Mesenchymal stem cell (in vitro differentiated cells and primary cell): ENCODE results near the gene MALRD1.
A peak's percentile ranks its signal among the peaks of the same experiment; 100 is the strongest.

ENCODE experiments used
- DNase-seq: peaks from one replicate; pipeline ENCODE4 v3.0.0-alpha.2; 2013
- H2AFZ ChIP-seq: one replicate; pipeline ENCODE4 v1.6.1; 2013; ENCODE audit warnings: low read depth, mild to moderate bottlenecking, control low read depth, inconsistent platforms, low read length, moderate library complexity
- H2AK5ac ChIP-seq: 2 replicates; pipeline ENCODE4 v1.6.1; 2013; ENCODE audit warnings: low read length, moderate library complexity, mild to moderate bottlenecking, inconsistent platforms; ENCODE audit not compliant: severe bottlenecking
- H2BK120ac ChIP-seq: one replicate; pipeline ENCODE4 v1.6.1; 2013; ENCODE audit warnings: low read depth, mild to moderate bottlenecking, inconsistent platforms, low read length, moderate library complexity
- H2BK12ac ChIP-seq, 2 experiments: one replicate each; pipeline ENCODE4 v1.6.1; 2013; ENCODE audit warnings: inconsistent platforms in 2 of 2, low read length in 2 of 2, mild to moderate bottlenecking in 2 of 2, moderate library complexity in 2 of 2, control low read depth in 1 of 2
- H2BK15ac ChIP-seq: one replicate; pipeline ENCODE4 v1.6.1; 2013; ENCODE audit warnings: mild to moderate bottlenecking, low read depth, inconsistent platforms; ENCODE audit not compliant: poor library complexity, severe bottlenecking
- H2BK5ac ChIP-seq: 2 replicates; pipeline ENCODE4 v1.6.1; 2013; ENCODE audit warnings: low read depth, mild to moderate bottlenecking, low read length, control low read depth, inconsistent platforms; ENCODE audit not compliant: poor library complexity, severe bottlenecking
- H3K14ac ChIP-seq, 2 experiments: one replicate each; pipeline ENCODE4 v1.6.1; 2013; ENCODE audit warnings: inconsistent platforms in 2 of 2, low read length in 2 of 2, control low read depth in 1 of 2, mild to moderate bottlenecking in 1 of 2, moderate library complexity in 1 of 2
- H3K18ac ChIP-seq, 2 experiments: one replicate each; pipeline ENCODE4 v1.6.1; 2013; ENCODE audit warnings: inconsistent platforms in 2 of 2, low read length in 2 of 2, control low read depth in 1 of 2, low read depth in 1 of 2, mild to moderate bottlenecking in 1 of 2
- H3K23ac ChIP-seq, 2 experiments: one replicate each; pipeline ENCODE4 v1.6.1; 2013; ENCODE audit warnings: inconsistent platforms in 2 of 2, low read length in 2 of 2, mild to moderate bottlenecking in 2 of 2, moderate library complexity in 2 of 2, control low read depth in 1 of 2
- H3K27ac ChIP-seq: 2 replicates; pipeline ENCODE4 v1.5.1; 2013; ENCODE audit warnings: mild to moderate bottlenecking, moderate library complexity, low read length, control low read depth, inconsistent platforms; ENCODE audit not compliant: poor library complexity, severe bottlenecking
- H3K27me3 ChIP-seq, 2 experiments: 2 replicates each; pipeline versions ENCODE4 v1.6.1 to v1.7.0; 2013; ENCODE audit warnings: low read length in 2 of 2, mild to moderate bottlenecking in 2 of 2, moderate library complexity in 2 of 2, control low read depth in 1 of 2, inconsistent platforms in 1 of 2; ENCODE audit not compliant: control insufficient read depth in 1 of 2, insufficient read depth in 1 of 2
- H3K36me3 ChIP-seq, 2 experiments: 2 replicates each; pipeline versions ENCODE4 v1.6.1 to v1.7.0; 2013; ENCODE audit warnings: low read length in 2 of 2, control low read depth in 1 of 2, inconsistent platforms in 1 of 2, low read depth in 1 of 2, mild to moderate bottlenecking in 1 of 2; ENCODE audit not compliant: insufficient read depth in 2 of 2, control insufficient read depth in 1 of 2
- H3K4ac ChIP-seq, 2 experiments: one replicate each; pipeline ENCODE4 v1.6.1; 2013; ENCODE audit warnings: inconsistent platforms in 2 of 2, low read length in 2 of 2, mild to moderate bottlenecking in 2 of 2, moderate library complexity in 2 of 2, control low read depth in 1 of 2, low read depth in 1 of 2
- H3K4me1 ChIP-seq: 2 replicates; pipeline ENCODE4 v1.6.1; 2013; ENCODE audit warnings: low read depth, low read length, control low read depth; ENCODE audit not compliant: control insufficient read depth, insufficient read depth
- H3K4me2 ChIP-seq: 2 replicates; pipeline ENCODE4 v1.6.1; 2013; ENCODE audit warnings: low read length, mild to moderate bottlenecking, inconsistent platforms; ENCODE audit not compliant: poor library complexity, severe bottlenecking
- H3K4me3 ChIP-seq, 2 experiments: 2 replicates each; pipeline versions ENCODE4 v1.5.1 to v1.7.0; 2013; ENCODE audit warnings: low read length in 2 of 2, mild to moderate bottlenecking in 2 of 2, control low read depth in 1 of 2, low read depth in 1 of 2; ENCODE audit not compliant: insufficient read depth in 1 of 2
- H3K79me1 ChIP-seq: replicated peaks from 2 replicates; pipeline ENCODE4 v1.6.1; 2013; ENCODE audit warnings: mild to moderate bottlenecking, control low read depth, low read length, inconsistent platforms; ENCODE audit not compliant: poor library complexity, severe bottlenecking
- H3K9ac ChIP-seq: 2 replicates; pipeline ENCODE4 v1.7.0; 2013; ENCODE audit warnings: mild to moderate bottlenecking, low read length, moderate library complexity
- H3K9me3 ChIP-seq: 2 replicates; pipeline ENCODE4 v1.7.0; 2013; ENCODE audit warnings: mild to moderate bottlenecking, low read length; ENCODE audit not compliant: control insufficient read depth
- H4K8ac ChIP-seq: one replicate; pipeline ENCODE4 v1.6.1; 2013; ENCODE audit warnings: inconsistent platforms, mild to moderate bottlenecking, low read length, moderate library complexity
- H4K91ac ChIP-seq: one replicate; pipeline ENCODE4 v1.6.1; 2013; ENCODE audit warnings: mild to moderate bottlenecking, low read length, inconsistent platforms
- WGBS: methylation state at CpG from one replicate; pipeline ENCODE4 v1.1.7; 2013; ENCODE audit warnings: mixed read lengths; 5-methylcytosine and 5-hydroxymethylcytosine counted together

MALRD1 gene

DNA sequence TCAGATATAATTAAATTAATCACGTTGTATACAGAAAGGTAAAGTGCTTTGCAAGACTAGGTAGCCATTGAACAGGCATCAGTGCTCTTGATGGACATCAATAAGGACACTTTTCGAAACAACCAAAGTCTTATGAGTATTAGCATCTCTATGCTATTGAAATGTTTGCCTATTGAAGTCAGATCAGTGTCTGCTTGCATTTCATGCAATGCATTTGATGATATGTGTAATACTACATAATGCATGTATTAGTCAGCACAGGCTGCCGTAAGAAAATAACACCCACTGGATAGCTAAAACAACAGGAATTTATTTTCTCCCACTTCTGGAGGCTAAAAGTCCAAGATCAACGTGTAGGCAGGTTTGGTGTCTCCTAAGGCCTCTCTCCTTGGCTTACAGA, 558.4 kb downstream of the MALRD1 start:
- H2BK15ac ChIP-seq: no peak overlapping the region
- H3K27ac ChIP-seq: no peak overlapping the region
- no peak overlapping the region for H4K8ac ChIP-seq
- no peak overlapping the region for H4K91ac ChIP-seq
- no peak overlapping the region for H3K4me3 ChIP-seq
- H2AK5ac ChIP-seq: no peak overlapping the region
- H3K4me1 ChIP-seq: no peaks in the 10 kb centered on the region
- no peak for DNase-seq
- no peak overlapping the region for H2AFZ ChIP-seq
- no peak overlapping the region for H3K4ac ChIP-seq
- H3K14ac ChIP-seq: no peak overlapping the region
- no peaks in the 10 kb centered on the region for H3K27me3 ChIP-seq
- H2BK12ac ChIP-seq: no peak overlapping the region
- no peak overlapping the region for H2BK5ac ChIP-seq
- H3K23ac ChIP-seq: no peak overlapping the region
- no peak overlapping the region for H3K18ac ChIP-seq
- no peak overlapping the region for H2BK120ac ChIP-seq
- WGBS: 87% methylated on average over 4 of the region's 4 CpGs
- H3K79me1 ChIP-seq: no peaks in the 10 kb centered on the region
- no peak overlapping the region for H3K9ac ChIP-seq
- H3K9me3 ChIP-seq: no peaks in the 10 kb centered on the region
- no peak overlapping the region for H3K4me2 ChIP-seq
- no peaks in the 10 kb centered on the region for H3K36me3 ChIP-seq

DNA sequence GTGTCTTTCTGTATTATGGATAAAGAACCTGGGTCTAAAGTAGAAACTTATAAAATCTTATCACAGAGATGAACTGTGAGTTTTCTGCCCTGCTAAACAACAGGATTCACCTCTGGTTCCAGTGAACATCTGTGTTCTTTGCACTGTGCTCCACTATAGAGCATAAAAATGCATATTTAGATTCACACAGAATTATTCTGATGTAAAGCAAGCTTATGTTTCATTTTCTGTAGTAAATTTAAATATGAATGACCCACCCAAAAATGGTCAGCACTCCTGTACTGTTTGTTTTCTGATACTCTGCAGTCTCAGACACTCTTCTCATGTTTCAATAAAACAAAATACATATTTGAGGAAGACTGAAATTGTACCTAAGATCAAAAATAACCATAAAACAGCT, 563.2 kb downstream of the MALRD1 start:
- Histone ChIP-seq H3K4me1 (no peaks in the 10 kb centered on the region), H3K23ac (no peak overlapping the region), H2BK12ac (no peak overlapping the region), H3K4ac (no peak overlapping the region), H2BK5ac (no peak overlapping the region), H3K36me3 (no peaks in the 10 kb centered on the region), H2AK5ac (no peak overlapping the region), H3K9ac (no peak overlapping the region), H4K91ac (no peak overlapping the region), H3K4me2 (no peak overlapping the region), H3K27me3 (no peaks in the 10 kb centered on the region), H3K9me3 (no peaks in the 10 kb centered on the region), H3K79me1 (no peaks in the 10 kb centered on the region), H2BK120ac (no peak overlapping the region), H2BK15ac (no peak overlapping the region), H3K14ac (no peak overlapping the region), H3K18ac (no peak overlapping the region), H3K27ac (no peak overlapping the region), H4K8ac (no peak overlapping the region), H3K4me3 (no peak overlapping the region), H2AFZ (no peak overlapping the region)
- no peak for DNase-seq

DNA sequence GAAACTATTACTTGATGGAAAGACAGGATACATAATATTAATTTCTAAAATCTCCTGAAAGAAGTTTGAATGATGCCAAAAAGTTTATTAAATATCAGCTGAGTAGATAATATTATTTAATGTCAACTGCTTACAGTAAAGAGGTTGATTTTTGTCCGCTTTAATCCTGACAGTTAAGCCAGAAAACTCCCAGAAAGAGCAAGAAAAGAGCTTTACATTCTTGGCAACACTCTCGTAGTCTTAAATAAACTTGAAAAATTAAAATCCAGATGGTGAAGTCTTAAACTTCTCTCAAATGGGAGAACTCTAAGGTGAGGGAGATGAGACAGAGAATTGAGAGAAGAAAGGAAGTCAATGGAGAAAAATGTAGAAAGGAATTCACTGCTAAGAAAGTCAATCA, 568.4 kb downstream of the MALRD1 start:
- WGBS: no CpG with 5 or more reads among the region's 2 CpGs
- Histone ChIP-seq H2AFZ (no peak overlapping the region), H3K27me3 (no peaks in the 10 kb centered on the region), H4K8ac (no peak overlapping the region), H3K14ac (no peak overlapping the region), H2AK5ac (no peak overlapping the region), H2BK5ac (no peak overlapping the region), H3K4me1 (no peaks in the 10 kb centered on the region), H2BK12ac (no peak overlapping the region), H3K27ac (no peak overlapping the region), H3K4me3 (no peak overlapping the region), H2BK120ac (no peak overlapping the region), H3K9me3 (no peaks in the 10 kb centered on the region), H3K23ac (no peak overlapping the region), H3K36me3 (no peaks in the 10 kb centered on the region), H3K18ac (no peak overlapping the region), H3K4ac (no peak overlapping the region), H3K9ac (no peak overlapping the region), H4K91ac (no peak overlapping the region), H3K4me2 (no peak overlapping the region), H2BK15ac (no peak overlapping the region), H3K79me1 (no peaks in the 10 kb centered on the region)
- no peak for DNase-seq

DNA sequence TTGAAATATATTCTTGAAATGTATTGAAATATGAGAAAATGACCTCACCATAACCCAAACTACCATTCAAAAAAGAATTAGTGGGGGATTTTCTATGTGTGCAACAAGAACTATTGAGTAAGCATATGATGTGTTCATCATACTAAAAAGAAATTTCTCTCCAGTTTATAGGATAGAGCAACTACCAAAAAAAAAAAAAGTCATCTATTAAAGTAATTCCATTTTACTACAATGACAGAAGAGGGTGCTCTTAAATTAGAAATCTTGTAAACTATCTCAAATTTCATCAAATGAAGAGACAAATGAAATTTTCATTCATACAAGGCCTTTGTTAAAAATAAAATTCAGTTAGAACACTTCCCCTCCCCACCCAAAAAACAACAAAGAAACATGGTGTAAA, 572.2 kb downstream of the MALRD1 start:
- Histone ChIP-seq H2AK5ac (no peak overlapping the region), H2BK15ac (no peak overlapping the region), H3K14ac (no peak overlapping the region), H3K79me1 (no peaks in the 10 kb centered on the region), H3K27me3 (no peaks in the 10 kb centered on the region), H3K23ac (no peak overlapping the region), H2AFZ (no peak overlapping the region), H3K36me3 (no peaks in the 10 kb centered on the region), H3K4me2 (no peak overlapping the region), H4K8ac (no peak overlapping the region), H3K4me1 (no peaks in the 10 kb centered on the region), H3K18ac (no peak overlapping the region), H2BK5ac (no peak overlapping the region), H3K9me3 (no peaks in the 10 kb centered on the region), H3K9ac (no peak overlapping the region), H2BK12ac (no peak overlapping the region), H4K91ac (no peak overlapping the region), H3K4ac (no peak overlapping the region), H2BK120ac (no peak overlapping the region), H3K27ac (no peak overlapping the region), H3K4me3 (no peak overlapping the region)
- peak; percentile 13 for DNase-seq
